ENCODE results near the gene WRAP73. TPM values are rescaled to one million over a fixed set of nuclear protein-coding genes. Genes with fewer than 3 reads are reported as not detected.
A peak's percentile ranks its signal among the peaks of the same experiment; 100 is the strongest.

Gene WRAP73
- total and polyA plus RNA-seq, 9 of the 15 experiments (the other 6 are each of a cell fraction or from before 2014, with no cell fraction given): 4.3 to 51.8 (median 30.1) TPM

- no peak for TF ChIP-seq ZNF407 (IDR thresholded peaks at IDR 0.05; ENCODE audit: low read depth)
- no peak for TF ChIP-seq JUND (IDR thresholded peaks at IDR 0.05; ENCODE audit: borderline replicate concordance, low read depth, low read length)
- TF ChIP-seq JUND (tag; IDR thresholded peaks at IDR 0.05; ENCODE audit: borderline replicate concordance, low read depth, low read length): no peak
- TF ChIP-seq ZNF384 (IDR thresholded peaks at IDR 0.05; ENCODE audit: low read depth, low read length): no peak
- no peak for TF ChIP-seq CREB5 (CRISPR knock-in tag; IDR thresholded peaks at IDR 0.05)
- TF ChIP-seq, protein P1, sequence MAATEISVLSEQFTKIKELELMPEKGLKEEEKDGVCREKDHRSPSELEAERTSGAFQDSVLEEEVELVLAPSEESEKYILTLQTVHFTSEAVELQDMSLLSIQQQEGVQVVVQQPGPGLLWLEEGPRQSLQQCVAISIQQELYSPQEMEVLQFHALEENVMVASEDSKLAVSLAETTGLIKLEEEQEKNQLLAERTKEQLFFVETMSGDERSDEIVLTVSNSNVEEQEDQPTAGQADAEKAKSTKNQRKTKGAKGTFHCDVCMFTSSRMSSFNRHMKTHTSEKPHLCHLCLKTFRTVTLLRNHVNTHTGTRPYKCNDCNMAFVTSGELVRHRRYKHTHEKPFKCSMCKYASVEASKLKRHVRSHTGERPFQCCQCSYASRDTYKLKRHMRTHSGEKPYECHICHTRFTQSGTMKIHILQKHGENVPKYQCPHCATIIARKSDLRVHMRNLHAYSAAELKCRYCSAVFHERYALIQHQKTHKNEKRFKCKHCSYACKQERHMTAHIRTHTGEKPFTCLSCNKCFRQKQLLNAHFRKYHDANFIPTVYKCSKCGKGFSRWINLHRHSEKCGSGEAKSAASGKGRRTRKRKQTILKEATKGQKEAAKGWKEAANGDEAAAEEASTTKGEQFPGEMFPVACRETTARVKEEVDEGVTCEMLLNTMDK (IDR thresholded peaks at IDR 0.05; ENCODE audit: borderline replicate concordance, insufficient read depth, low read depth, low read length, poor library complexity, severe bottlenecking): peak; percentile 17
- TF ChIP-seq MTA1 (IDR thresholded peaks at IDR 0.05; ENCODE audit: borderline replicate concordance): no peak
- TF ChIP-seq MBD2 (IDR thresholded peaks at IDR 0.05; ENCODE audit: borderline replicate concordance, low read depth): no peak
- TF ChIP-seq HINFP (tag; conservative IDR thresholded peaks at IDR 0.05; ENCODE audit: low read depth): peak; percentile 81
These were observed 34.9 kb downstream of the WRAP73 start (continued) for GRCh38 chr1:3614755-3615742.
